ENCODE data around the gene ASCC2.
"Not testable (repeated sequence)": the region's sequence is repeated elsewhere in the genome, so short reads cannot be mapped to it uniquely, and the experiment has no call there.

ASCC2 gene

DNA sequence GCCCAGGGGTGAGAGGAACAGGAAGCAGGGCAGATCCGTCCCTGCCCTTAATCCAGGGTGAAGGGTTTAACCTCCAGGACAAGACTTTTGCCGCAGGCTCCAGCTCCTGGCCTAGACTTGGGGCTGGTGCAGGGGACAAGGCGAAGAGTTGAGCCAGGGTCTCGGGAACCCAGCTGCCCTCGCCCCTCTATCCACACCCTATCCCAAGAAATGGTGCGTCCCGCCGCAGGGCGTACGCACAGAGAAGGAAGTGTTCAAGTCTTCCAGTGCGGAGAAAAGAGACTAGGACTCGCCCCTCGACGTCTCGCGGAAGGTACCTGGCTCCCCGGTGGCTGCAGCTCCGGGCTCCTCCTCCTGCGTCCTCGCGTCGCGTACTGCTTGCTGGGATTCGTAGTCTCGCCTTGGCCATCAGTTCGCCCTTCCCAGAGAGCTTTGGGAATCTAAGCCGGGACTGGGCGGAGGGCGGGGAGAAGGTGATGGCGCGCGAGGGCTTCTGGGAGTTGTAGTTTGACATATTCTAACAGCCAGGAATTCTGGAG, 71.4 kb downstream of the ASCC2 start, which contains the start of gene ZMAT5:
Gene ZMAT5 (minus strand): TSS at position 376 of the 539 bp plus-strand sequence. CDS start 18,463 bp downstream, outside the sequence.
- Histone ChIP-seq H3K4me3 (ENCODE audit: low read length) (peak within 1 kb of the TSS; percentile 98), H3K27me3 (replicated peaks; ENCODE audit: control insufficient read depth, insufficient read depth, low read length) (no peaks in the 10 kb centered on the region), H3K9ac (ENCODE audit: low read length) (peak within 1 kb of the TSS; percentile 99), H3K9me3 (ENCODE audit: control insufficient read depth, low read length) (no peaks in the 10 kb centered on the region), H3K4me1 (ENCODE audit: control insufficient read depth, insufficient read depth, low read length) (peaks cover 14% of the 10 kb centered on the region), H3K36me3 (ENCODE audit: control insufficient read depth, insufficient read depth, low read length, severe bottlenecking) (peaks cover 20% of the 10 kb centered on the region)
- peak; percentile 98 for DNase-seq (ENCODE audit: low read depth)

DNA sequence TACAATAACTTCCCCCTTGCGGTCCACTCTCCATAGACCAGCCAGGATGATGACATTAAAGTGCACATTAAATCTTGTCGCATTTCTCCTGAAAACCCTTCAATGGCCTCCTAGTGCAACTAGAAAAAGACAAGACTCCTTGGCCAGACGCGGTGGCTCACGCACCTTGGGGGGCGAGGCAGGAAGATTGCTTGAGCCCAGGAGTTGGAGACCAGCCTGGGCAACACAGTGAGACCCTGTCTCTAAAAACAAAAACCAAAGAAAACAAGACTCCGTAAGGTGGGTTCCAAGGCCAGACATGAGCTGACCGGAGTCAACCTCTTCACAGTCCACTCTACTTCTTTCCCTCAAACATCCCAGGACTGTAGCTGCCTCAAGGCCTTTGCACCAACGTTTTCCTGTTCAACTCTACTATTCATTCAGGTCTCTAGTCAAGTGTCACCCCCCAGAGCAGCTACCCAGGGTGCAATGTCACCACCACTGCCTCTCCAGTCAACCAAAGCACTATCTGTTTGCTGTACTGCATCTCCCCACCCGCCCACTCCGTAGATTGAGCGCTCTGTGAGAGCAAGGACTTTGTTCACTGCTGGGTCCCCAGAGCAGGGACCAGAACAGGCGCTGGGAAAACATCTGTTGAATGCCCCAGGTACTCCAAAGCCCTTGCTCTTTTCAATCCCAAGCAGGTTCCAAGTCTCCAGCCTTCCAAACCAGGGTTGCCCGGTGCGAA, 72.0 kb downstream of the ASCC2 start:
- no peaks in the 10 kb centered on the region for H3K27me3 ChIP-seq (replicated peaks; ENCODE audit: control insufficient read depth, insufficient read depth, low read length)
- peak overlapping the region; percentile 98 for H3K4me3 ChIP-seq (ENCODE audit: low read length)
- DNase-seq (ENCODE audit: low read depth), result peak; percentile 34
- H3K9ac ChIP-seq (ENCODE audit: low read length), result peak overlapping the region; percentile 99
- H3K36me3 ChIP-seq (ENCODE audit: control insufficient read depth, insufficient read depth, low read length, severe bottlenecking), result peaks cover 20% of the 10 kb centered on the region
- no peaks in the 10 kb centered on the region for H3K9me3 ChIP-seq (ENCODE audit: control insufficient read depth, low read length)
- H3K4me1 ChIP-seq (ENCODE audit: control insufficient read depth, insufficient read depth, low read length), result peaks cover 14% of the 10 kb centered on the region

GRCh38 chr22:29762263-29762662, 75.8 kb downstream of the ASCC2 start:
- H3K9ac ChIP-seq (ENCODE audit: low read length), result no peak overlapping the region
- no peaks in the 10 kb centered on the region for H3K27me3 ChIP-seq (replicated peaks; ENCODE audit: control insufficient read depth, insufficient read depth, low read length)
- H3K4me1 ChIP-seq (ENCODE audit: control insufficient read depth, insufficient read depth, low read length), result peaks cover 15% of the 10 kb centered on the region
- no peaks in the 10 kb centered on the region for H3K9me3 ChIP-seq (ENCODE audit: control insufficient read depth, low read length)
- no peak overlapping the region for H3K4me3 ChIP-seq (ENCODE audit: low read length)
- no peak for DNase-seq (ENCODE audit: low read depth)
- H3K36me3 ChIP-seq (ENCODE audit: control insufficient read depth, insufficient read depth, low read length, severe bottlenecking), result no peaks in the 10 kb centered on the region

DNA sequence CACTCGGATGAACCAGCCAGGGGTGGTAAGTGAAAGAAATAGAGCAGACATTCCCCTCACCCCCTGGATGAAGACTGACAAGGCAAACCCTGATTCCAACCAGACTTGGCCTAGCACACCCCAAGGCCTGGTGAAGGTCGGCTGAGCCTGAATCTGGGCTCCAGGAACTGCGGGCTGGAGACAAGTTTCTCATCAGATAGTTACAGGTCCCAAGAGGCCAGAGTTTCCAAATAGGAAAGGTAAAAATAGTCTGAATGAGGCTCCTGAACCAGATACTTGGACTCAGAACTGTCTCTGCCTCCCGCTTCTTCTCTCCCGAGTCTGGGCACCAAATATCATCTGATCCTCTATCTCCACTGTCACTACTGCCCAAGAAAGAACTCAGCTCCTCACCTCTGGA, 79.1 kb downstream of the ASCC2 start:
- Histone ChIP-seq H3K9ac (ENCODE audit: low read length) (peak overlapping the region; percentile 27), H3K9me3 (ENCODE audit: control insufficient read depth, low read length) (no peaks in the 10 kb centered on the region), H3K4me3 (ENCODE audit: low read length) (no peak overlapping the region), H3K4me1 (ENCODE audit: control insufficient read depth, insufficient read depth, low read length) (peaks cover 12% of the 10 kb centered on the region), H3K36me3 (ENCODE audit: control insufficient read depth, insufficient read depth, low read length, severe bottlenecking) (peaks cover 3% of the 10 kb centered on the region), H3K27me3 (replicated peaks; ENCODE audit: control insufficient read depth, insufficient read depth, low read length) (no peaks in the 10 kb centered on the region)
- DNase-seq (ENCODE audit: low read depth), result no peak

DNA sequence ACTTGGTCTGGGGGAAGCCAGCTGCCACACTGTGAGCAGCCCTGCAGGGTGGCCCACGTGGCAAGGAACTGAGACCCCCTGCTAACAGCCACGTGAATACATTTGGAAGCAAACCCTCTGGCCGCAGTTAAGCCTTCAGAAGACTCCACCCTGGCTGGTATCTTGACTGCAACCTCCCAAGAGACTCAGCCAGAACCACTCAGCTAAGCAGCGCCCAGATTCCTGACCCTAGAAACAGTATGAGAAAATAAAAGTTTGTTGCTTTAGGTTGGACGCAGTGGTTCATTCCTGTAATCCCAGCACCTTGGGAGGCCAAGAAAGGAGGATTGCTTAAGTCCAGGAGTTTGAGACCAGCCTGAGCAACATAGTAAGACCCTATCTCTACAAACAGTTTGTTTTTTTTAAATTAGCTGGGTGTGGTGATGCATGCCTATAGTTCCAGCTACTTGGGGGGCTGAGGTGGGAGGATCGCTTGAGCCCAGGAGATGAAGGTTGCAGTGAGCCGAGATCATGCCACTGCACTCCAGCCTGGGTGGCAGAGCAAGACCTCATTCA, 79.9 kb downstream of the ASCC2 start:
- no peak overlapping the region for H3K9ac ChIP-seq (ENCODE audit: low read length)
- H3K4me1 ChIP-seq (ENCODE audit: control insufficient read depth, insufficient read depth, low read length), result peaks cover 12% of the 10 kb centered on the region
- DNase-seq (ENCODE audit: low read depth), result no peak
- no peaks in the 10 kb centered on the region for H3K9me3 ChIP-seq (ENCODE audit: control insufficient read depth, low read length)
- peaks cover 4% of the 10 kb centered on the region for H3K36me3 ChIP-seq (ENCODE audit: control insufficient read depth, insufficient read depth, low read length, severe bottlenecking)
- no peaks in the 10 kb centered on the region for H3K27me3 ChIP-seq (replicated peaks; ENCODE audit: control insufficient read depth, insufficient read depth, low read length)
- H3K4me3 ChIP-seq (ENCODE audit: low read length), result no peak overlapping the region

DNA sequence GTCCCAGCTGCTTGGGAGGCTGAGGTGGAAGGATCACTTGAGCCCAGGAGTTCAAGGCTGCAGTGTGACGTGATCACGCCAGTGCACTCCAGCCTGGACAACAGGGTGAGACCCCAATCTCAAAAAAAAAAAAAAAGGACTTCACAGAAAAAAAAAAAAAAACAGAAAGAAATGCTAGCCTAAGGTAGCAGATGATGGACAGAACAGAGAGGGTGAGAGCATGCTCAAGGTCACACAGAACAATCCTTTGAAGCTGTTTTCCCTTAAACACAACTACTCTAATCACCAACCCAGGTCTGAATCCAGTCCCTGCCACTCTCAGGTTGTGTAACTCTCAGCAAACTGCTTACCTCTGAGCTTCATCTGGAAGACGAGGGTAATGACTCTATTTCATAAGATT, 81.0 kb downstream of the ASCC2 start:
- H3K9me3 ChIP-seq (ENCODE audit: control insufficient read depth, low read length), result no peaks in the 10 kb centered on the region
- H3K9ac ChIP-seq (ENCODE audit: low read length), result no peak overlapping the region

GRCh38 chr22:29756341-29756740, 81.7 kb downstream of the ASCC2 start:
- Histone ChIP-seq H3K9ac (ENCODE audit: low read length) (no peak overlapping the region), H3K36me3 (ENCODE audit: control insufficient read depth, insufficient read depth, low read length, severe bottlenecking) (peaks cover 4% of the 10 kb centered on the region), H3K27me3 (replicated peaks; ENCODE audit: control insufficient read depth, insufficient read depth, low read length) (no peaks in the 10 kb centered on the region), H3K4me1 (ENCODE audit: control insufficient read depth, insufficient read depth, low read length) (peaks cover 12% of the 10 kb centered on the region), H3K9me3 (ENCODE audit: control insufficient read depth, low read length) (no peaks in the 10 kb centered on the region), H3K4me3 (ENCODE audit: low read length) (no peak overlapping the region)
- DNase-seq (ENCODE audit: low read depth), result no peak

More for the DNA sequence above, 81.0 kb downstream of the ASCC2 start:
- no peak overlapping the region for H3K4me3 ChIP-seq (ENCODE audit: low read length)
- H3K27me3 ChIP-seq (replicated peaks; ENCODE audit: control insufficient read depth, insufficient read depth, low read length), result no peaks in the 10 kb centered on the region
- H3K4me1 ChIP-seq (ENCODE audit: control insufficient read depth, insufficient read depth, low read length), result peaks cover 12% of the 10 kb centered on the region
- no peak for DNase-seq (ENCODE audit: low read depth)
- peaks cover 4% of the 10 kb centered on the region for H3K36me3 ChIP-seq (ENCODE audit: control insufficient read depth, insufficient read depth, low read length, severe bottlenecking)

- Histone ChIP-seq H3K4me3 (ENCODE audit: low read length) (no peak overlapping the region), H3K36me3 (ENCODE audit: control insufficient read depth, insufficient read depth, low read length, severe bottlenecking) (peaks cover 4% of the 10 kb centered on the region), H3K9ac (ENCODE audit: low read length) (no peak overlapping the region), H3K4me1 (ENCODE audit: control insufficient read depth, insufficient read depth, low read length) (peaks cover 12% of the 10 kb centered on the region), H3K27me3 (replicated peaks; ENCODE audit: control insufficient read depth, insufficient read depth, low read length) (no peaks in the 10 kb centered on the region), H3K9me3 (ENCODE audit: control insufficient read depth, low read length) (no peaks in the 10 kb centered on the region)
- DNase-seq (ENCODE audit: low read depth), result no peak
Observed at GRCh38 chr22:29755889-29756288, 82.2 kb downstream of the ASCC2 start.

DNA sequence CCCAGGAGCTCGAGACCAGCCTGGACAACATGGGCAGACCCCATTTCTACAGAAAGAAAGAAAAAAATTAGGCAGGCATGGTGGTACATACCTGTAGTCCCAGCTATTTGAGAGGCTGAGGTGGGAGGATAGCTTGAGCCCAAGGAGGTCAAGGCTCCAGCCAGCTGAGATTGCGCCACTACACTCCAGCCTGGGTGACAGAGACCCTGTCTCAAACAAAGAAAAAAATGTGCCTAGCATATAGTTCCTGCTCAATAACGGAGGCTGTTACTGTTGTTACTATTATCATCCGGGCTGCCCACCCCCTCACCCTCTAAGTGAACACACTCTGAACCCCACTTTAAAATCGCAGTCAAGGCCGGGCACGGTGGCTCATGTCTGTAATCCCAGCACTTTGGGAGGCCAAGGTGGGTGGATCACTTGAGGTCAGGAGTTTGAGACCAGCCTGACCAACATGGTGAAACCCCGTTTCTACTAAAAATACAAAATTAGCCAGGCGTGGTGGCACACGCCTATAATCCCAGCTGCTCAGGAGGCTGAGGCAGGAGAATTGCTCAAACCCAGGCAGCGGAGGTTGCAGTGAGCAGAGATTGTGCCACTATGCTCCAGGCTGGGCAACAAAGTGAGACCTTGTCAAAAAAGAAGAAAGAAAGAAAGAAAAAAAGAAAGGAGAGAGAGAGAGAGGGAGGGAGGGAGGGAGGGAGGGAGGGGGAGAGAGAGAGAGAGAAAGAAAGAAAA, 83.2 kb downstream of the ASCC2 start:
- H3K4me1 ChIP-seq (ENCODE audit: control insufficient read depth, insufficient read depth, low read length), result peaks cover 12% of the 10 kb centered on the region
- H3K27me3 ChIP-seq (replicated peaks; ENCODE audit: control insufficient read depth, insufficient read depth, low read length); DNase-seq (ENCODE audit: low read depth); H3K9ac ChIP-seq (ENCODE audit: low read length); H3K9me3 ChIP-seq (ENCODE audit: control insufficient read depth, low read length); H3K36me3 ChIP-seq (ENCODE audit: control insufficient read depth, insufficient read depth, low read length, severe bottlenecking); H3K4me3 ChIP-seq (ENCODE audit: low read length): not testable (repeated sequence)

- DNase-seq (ENCODE audit: low read depth), result no peak
- Histone ChIP-seq H3K9me3 (ENCODE audit: control insufficient read depth, low read length) (no peaks in the 10 kb centered on the region), H3K36me3 (ENCODE audit: control insufficient read depth, insufficient read depth, low read length, severe bottlenecking) (peaks cover 4% of the 10 kb centered on the region), H3K4me1 (ENCODE audit: control insufficient read depth, insufficient read depth, low read length) (peaks cover 10% of the 10 kb centered on the region), H3K27me3 (replicated peaks; ENCODE audit: control insufficient read depth, insufficient read depth, low read length) (no peaks in the 10 kb centered on the region), H3K9ac (ENCODE audit: low read length) (no peak overlapping the region), H3K4me3 (ENCODE audit: low read length) (no peak overlapping the region)
Observed at GRCh38 chr22:29753808-29754657, 84.0 kb downstream of the ASCC2 start.

Measured in adipocyte (in vitro differentiated cells).